ENCODE measurements around the gene IZUMO4. TPM values are rescaled to one million over a fixed set of nuclear protein-coding genes. Genes with fewer than 3 reads are reported as not detected.

IZUMO4 gene
- total and polyA plus RNA-seq, 10 of the 15 experiments (the other 5 are each of a cell fraction or from before 2014, with no cell fraction given): 0.53 to 27.1 (median 7.5) TPM

GRCh38 chr19:2101417-2102335 is 5.0 kb downstream of the IZUMO4 start:
- peaks cover 30 to 42% of the 10 kb centered on the region in 2 experiments; a peak in 3 of 4 replicates for H3K36me3 ChIP-seq (ENCODE audit: control insufficient read depth in 2 of 2, insufficient read depth in 2 of 2, low read length in 1 of 2)
- TF ChIP-seq EZH2 (IDR thresholded peaks at IDR 0.05; ENCODE audit: borderline replicate concordance, control insufficient read depth, low read depth, low read length) (no peak), EED (IDR thresholded peaks at IDR 0.05; ENCODE audit: low read depth) (no peak), SRF (IDR thresholded peaks at IDR 0.05; ENCODE audit: low read depth in 2 of 2, low read length in 2 of 2) (no peak), NR2C1 (IDR thresholded peaks at IDR 0.05) (no peak), POLR2A (IDR thresholded peaks at IDR 0.05; ENCODE audit: low read depth, low read length) (peak; percentile 25; the same call in 1 of the 2 replicates)
- CTCF ChIA-PET: no interaction called here
- intact Hi-C loops (cut with micrococcal nuclease; ENCODE audit: unreplicated experiment) (no loop called here), in situ Hi-C loops (cut with MboI) (no loop called here)
- ATAC-seq: no peak
- RAD21 ChIA-PET (ENCODE audit: unreplicated experiment): no interaction called here
- WGBS (ENCODE audit: insufficient coverage, insufficient replicate concordance, low lambda C conversion rate, missing lambda C conversion rate): 97% methylated on average over 45 of the region's 45 CpGs
- FAIRE-seq: no peak
- H3K4me3 ChIP-seq: no peak overlapping the region
- H2AFZ ChIP-seq (ENCODE audit: control insufficient read depth, low read depth, low read length): no peak overlapping the region
- no peak overlapping the region for H3K4me2 ChIP-seq (ENCODE audit: control insufficient read depth, insufficient read depth)
- no peak overlapping the region for H3K27ac ChIP-seq (ENCODE audit: control insufficient read depth, insufficient read depth)
- no peak overlapping the region for H3K9ac ChIP-seq (ENCODE audit: control insufficient read depth, insufficient read depth, low read length)
- peaks cover 8% of the 10 kb centered on the region for H3K79me2 ChIP-seq (ENCODE audit: control insufficient read depth, insufficient read depth, low read length)
- SMC1A ChIA-PET (ENCODE audit: uncharacterized antibody, unreplicated experiment): no interaction called here
- H4K20me1 ChIP-seq (ENCODE audit: control insufficient read depth, insufficient read depth): no peaks in the 10 kb centered on the region
- no TSS peak for BruUV-seq (replicated peaks)
- H3K9me3 ChIP-seq (replicated peaks; ENCODE audit: control insufficient read depth, insufficient read depth, low read length): no peaks in the 10 kb centered on the region; the same call in 2 of the 3 replicates
- DNase-seq (ENCODE audit: low read depth, low spot score): no peak
- peaks cover 2% of the 10 kb centered on the region; the same call in 1 of the 2 replicates for H3K4me1 ChIP-seq (ENCODE audit: control insufficient read depth, insufficient read depth, low read length)
- POLR2A ChIA-PET: no interaction called here
- no peaks in the 10 kb centered on the region for H3K27me3 ChIP-seq (replicated peaks in 1 of 2; ENCODE audit: control insufficient read depth in 2 of 2, insufficient read depth in 2 of 2, low read length in 1 of 2)

GRCh38 chr19:2103045-2103707 is 6.5 kb downstream of the IZUMO4 start:
- ChIA-PET RAD21 (ENCODE audit: unreplicated experiment) (no interaction called here), SMC1A (ENCODE audit: uncharacterized antibody, unreplicated experiment) (no interaction called here), POLR2A (no interaction called here), CTCF (interaction anchor here (0.7 kb wide), 1 partner anchor 129 kb away, joined by 3 read pairs; no protein-coding TSS in a partner anchor)
- FAIRE-seq: no peak
- peaks cover 3% of the 10 kb centered on the region for H3K79me2 ChIP-seq (ENCODE audit: control insufficient read depth, insufficient read depth, low read length)
- H3K36me3 ChIP-seq (ENCODE audit: control insufficient read depth in 2 of 2, insufficient read depth in 2 of 2, low read length in 1 of 2): peaks cover 35 to 45% of the 10 kb centered on the region in 2 experiments; a peak in 3 of 4 replicates
- intact Hi-C loops (cut with micrococcal nuclease; ENCODE audit: unreplicated experiment) (no loop called here), in situ Hi-C loops (cut with MboI) (no loop called here)
- no peak overlapping the region for H3K4me3 ChIP-seq
- H3K9me3 ChIP-seq (replicated peaks; ENCODE audit: control insufficient read depth, insufficient read depth, low read length): no peaks in the 10 kb centered on the region; the same call in 2 of the 3 replicates
- H3K4me2 ChIP-seq (ENCODE audit: control insufficient read depth, insufficient read depth): no peak overlapping the region
- BruUV-seq (replicated peaks): no TSS peak
- no peak for DNase-seq (ENCODE audit: low read depth, low spot score)
- 92% methylated on average over 20 of the region's 20 CpGs for WGBS (ENCODE audit: insufficient coverage, insufficient replicate concordance, low lambda C conversion rate, missing lambda C conversion rate)
- no peaks in the 10 kb centered on the region for H3K27me3 ChIP-seq (replicated peaks in 1 of 2; ENCODE audit: control insufficient read depth in 2 of 2, insufficient read depth in 2 of 2, low read length in 1 of 2)
- H3K9ac ChIP-seq (ENCODE audit: control insufficient read depth, insufficient read depth, low read length): no peak overlapping the region
- TF ChIP-seq BRCA1 (IDR thresholded peaks at IDR 0.05; ENCODE audit: low read depth, low read length) (no peak), REST (IDR thresholded peaks at IDR 0.05; ENCODE audit: low read depth, low read length) (no peak), POLR2A (IDR thresholded peaks at IDR 0.05; ENCODE audit: low read depth, low read length) (0 out of 2 replicates have a peak, but pooled peaks have one; percentile 9)
- no peaks in the 10 kb centered on the region for H3K4me1 ChIP-seq (ENCODE audit: control insufficient read depth, insufficient read depth, low read length)
- no peak overlapping the region for H3K27ac ChIP-seq (ENCODE audit: control insufficient read depth, insufficient read depth)
- ATAC-seq: no peak
- no peaks in the 10 kb centered on the region for H4K20me1 ChIP-seq (ENCODE audit: control insufficient read depth, insufficient read depth)
- H2AFZ ChIP-seq (ENCODE audit: control insufficient read depth, low read depth, low read length): no peak overlapping the region

Data from GM12878 (cell line).